Vagina (tissue), 2 donors: ENCODE data around the gene FOXK1. TPM values are rescaled to one million over a fixed set of nuclear protein-coding genes. Genes with fewer than 3 reads are reported as not detected.

ENCODE experiments used
- DNase-seq, 2 donors: peaks; one replicate each; pipeline ENCODE4 v3.0.0-alpha.2; 2017; ENCODE audit errors: extremely low spot score in 2 of 2
- H3K27ac ChIP-seq: fragments of 200-600 bp; sonication (generic); one replicate; pipeline ENCODE4 v1.5.1; 2019
- H3K27me3 ChIP-seq: fragments of 200-600 bp; sonication (generic); one replicate; pipeline ENCODE4 v1.5.1; 2019
- H3K36me3 ChIP-seq, 2 donors: fragments of 200-600 bp; sonication (generic); one replicate each; pipeline ENCODE4 v1.5.1; 2017 to 2019
- H3K4me1 ChIP-seq: fragments of 200-600 bp; sonication (generic); one replicate; pipeline ENCODE4 v1.5.1; 2019
- H3K4me3 ChIP-seq, 2 donors: fragments of 200-600 bp; sonication (generic); 1 replicate in 1 of 2; 2 replicates in 1 of 2; pipeline ENCODE4 v1.5.1; 2016 to 2019
- H3K9me3 ChIP-seq: fragments of 200-600 bp; sonication (generic); one replicate; pipeline ENCODE4 v1.5.1; 2019
- POLR2A ChIP-seq, 2 donors: fragments of 450-650 bp; IDR thresholded peaks; one replicate each; pipeline ENCODE4 v1.6.1; 2017; ENCODE audit warnings: antibody characterized with exemption in 2 of 2, mild to moderate bottlenecking in 2 of 2, moderate library complexity in 2 of 2
- POLR2AphosphoS5 ChIP-seq, 2 donors: sonication (generic); formaldehyde crosslinking; IDR thresholded peaks; one replicate each; pipeline ENCODE4 v1.9.0; 2017; ENCODE audit warnings: antibody characterized with exemption in 2 of 2, mild to moderate bottlenecking in 2 of 2, low read depth in 1 of 2; ENCODE audit not compliant: insufficient read depth in 1 of 2
- intact Hi-C: fragments of 100-400 bp; cut with DNase I; formaldehyde crosslinking; loops from one replicate; pipeline ENCODE4 v1.15.1; 2023
- total RNA-seq: library from RNA; depleted of rRNA; stranded (reverse); fragments of >200 nt; gene quantifications from one replicate; pipeline ENCODE4 v1.2.3, GENCODE V29; 2016
- TF ChIP-seq, protein P1 (sequence below), 3 experiments: fragments of 450-650 bp in 2 of 3; fragments of 200-600 bp in 1 of 3; sonication (generic) in 1 of 3; IDR thresholded peaks; one replicate each; pipeline ENCODE4 v1.5.1; 2017 to 2019; ENCODE audit warnings: antibody characterized with exemption in 3 of 3, mild to moderate bottlenecking in 2 of 3, moderate library complexity in 2 of 3

Gene FOXK1
- total RNA-seq, 1 donor from 2014 or later = 28.5 TPM

- no peak overlapping the region for H3K4me3 ChIP-seq
- no peak for DNase-seq
- no peak overlapping the region for H3K27ac ChIP-seq
- no peaks in the 10 kb centered on the region for H3K27me3 ChIP-seq
- H3K36me3 ChIP-seq = no peaks in the 10 kb centered on the region
- no peak for TF ChIP-seq POLR2AphosphoS5 (IDR thresholded peaks at IDR 0.05; ENCODE audit: insufficient read depth in 1 of 2, low read depth in 1 of 2)
- TF ChIP-seq, protein P1, sequence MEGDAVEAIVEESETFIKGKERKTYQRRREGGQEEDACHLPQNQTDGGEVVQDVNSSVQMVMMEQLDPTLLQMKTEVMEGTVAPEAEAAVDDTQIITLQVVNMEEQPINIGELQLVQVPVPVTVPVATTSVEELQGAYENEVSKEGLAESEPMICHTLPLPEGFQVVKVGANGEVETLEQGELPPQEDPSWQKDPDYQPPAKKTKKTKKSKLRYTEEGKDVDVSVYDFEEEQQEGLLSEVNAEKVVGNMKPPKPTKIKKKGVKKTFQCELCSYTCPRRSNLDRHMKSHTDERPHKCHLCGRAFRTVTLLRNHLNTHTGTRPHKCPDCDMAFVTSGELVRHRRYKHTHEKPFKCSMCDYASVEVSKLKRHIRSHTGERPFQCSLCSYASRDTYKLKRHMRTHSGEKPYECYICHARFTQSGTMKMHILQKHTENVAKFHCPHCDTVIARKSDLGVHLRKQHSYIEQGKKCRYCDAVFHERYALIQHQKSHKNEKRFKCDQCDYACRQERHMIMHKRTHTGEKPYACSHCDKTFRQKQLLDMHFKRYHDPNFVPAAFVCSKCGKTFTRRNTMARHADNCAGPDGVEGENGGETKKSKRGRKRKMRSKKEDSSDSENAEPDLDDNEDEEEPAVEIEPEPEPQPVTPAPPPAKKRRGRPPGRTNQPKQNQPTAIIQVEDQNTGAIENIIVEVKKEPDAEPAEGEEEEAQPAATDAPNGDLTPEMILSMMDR (IDR thresholded peaks at IDR 0.05) = no peak
- TF ChIP-seq POLR2A (IDR thresholded peaks at IDR 0.05) = no peak
- peaks cover 42% of the 10 kb centered on the region for H3K4me1 ChIP-seq
- intact Hi-C loops = no loop called here
- H3K9me3 ChIP-seq = no peaks in the 10 kb centered on the region
Observed at GRCh38 chr7:4734587-4735345, 52.7 kb downstream of the FOXK1 start.

- H3K9me3 ChIP-seq = no peaks in the 10 kb centered on the region
- peaks cover 34% of the 10 kb centered on the region for H3K4me1 ChIP-seq
- DNase-seq = no peak
- no peak overlapping the region for H3K4me3 ChIP-seq
- intact Hi-C loops = no loop called here
- no peak for TF ChIP-seq POLR2A (IDR thresholded peaks at IDR 0.05)
- TF ChIP-seq, protein P1 (IDR thresholded peaks at IDR 0.05) = no peak
- no peak for TF ChIP-seq POLR2AphosphoS5 (IDR thresholded peaks at IDR 0.05; ENCODE audit: insufficient read depth in 1 of 2, low read depth in 1 of 2)
- peaks cover 0 to 11% of the 10 kb centered on the region in 2 donors for H3K36me3 ChIP-seq
- no peaks in the 10 kb centered on the region for H3K27me3 ChIP-seq
- no peak overlapping the region for H3K27ac ChIP-seq
Observed at GRCh38 chr7:4737300-4737699, 55.2 kb downstream of the FOXK1 start.

- H3K4me3 ChIP-seq = peak overlapping the region; percentile 16
- intact Hi-C loops = no loop called here
- H3K27ac ChIP-seq = peak overlapping the region; percentile 59
- peak in 1 of 2 donors; percentile 33 for TF ChIP-seq POLR2AphosphoS5 (IDR thresholded peaks at IDR 0.05; ENCODE audit: insufficient read depth in 1 of 2, low read depth in 1 of 2)
- no peak for TF ChIP-seq POLR2A (IDR thresholded peaks at IDR 0.05)
- TF ChIP-seq, protein P1 (IDR thresholded peaks at IDR 0.05) = no peak
- no peak for DNase-seq
- H3K36me3 ChIP-seq = peaks cover 0 to 20% of the 10 kb centered on the region in 2 donors
- no peaks in the 10 kb centered on the region for H3K9me3 ChIP-seq
- peaks cover 41% of the 10 kb centered on the region for H3K4me1 ChIP-seq
- H3K27me3 ChIP-seq = no peaks in the 10 kb centered on the region
Observed at GRCh38 chr7:4738711-4739527, 56.8 kb downstream of the FOXK1 start.

- Histone ChIP-seq H3K36me3 (peaks cover 0 to 20% of the 10 kb centered on the region in 2 donors), H3K27ac (peak overlapping the region; percentile 59), H3K9me3 (no peaks in the 10 kb centered on the region), H3K4me3 (peak overlapping the region; percentile 16), H3K4me1 (peaks cover 42% of the 10 kb centered on the region), H3K27me3 (no peaks in the 10 kb centered on the region)
- DNase-seq = no peak
- intact Hi-C loops = no loop called here
- TF ChIP-seq POLR2AphosphoS5 (IDR thresholded peaks at IDR 0.05; ENCODE audit: insufficient read depth in 1 of 2, low read depth in 1 of 2) (no peak), POLR2A (IDR thresholded peaks at IDR 0.05) (no peak)
- TF ChIP-seq, protein P1 (IDR thresholded peaks at IDR 0.05) = peak in 1 of 3 experiments; percentile 19
Observed at GRCh38 chr7:4739528-4739992, 57.5 kb downstream of the FOXK1 start.
